Measurements from ENCODE around the gene ATXN1.
A peak's percentile ranks its signal among the peaks of the same experiment; 100 is the strongest.

The ATXN1 gene

GRCh38 chr6:16783952-16784565 is 22.8 kb upstream of the ATXN1 start:
- Histone ChIP-seq H3K4me3 (no peak overlapping the region), H3K4me1 (no peaks in the 10 kb centered on the region), H3K9ac (no peak overlapping the region), H3K27ac (no peak overlapping the region), H3K4me2 (no peak overlapping the region), H3K36me3 (no peaks in the 10 kb centered on the region), H3K27me3 (no peaks in the 10 kb centered on the region), H3K9me3 (peaks cover 5% of the 10 kb centered on the region; the same call in 1 of the 2 replicates), H4K20me1 (no peaks in the 10 kb centered on the region)
- TF ChIP-seq Cebpa-rat (IDR thresholded peaks at IDR 0.05): no peak

GRCh38 chr6:16783509-16783908 is 22.2 kb upstream of the ATXN1 start:
- Histone ChIP-seq H3K27me3 (no peaks in the 10 kb centered on the region), H3K9me3 (peaks cover 5% of the 10 kb centered on the region; the same call in 1 of the 2 replicates), H3K9ac (no peak overlapping the region), H3K4me1 (no peaks in the 10 kb centered on the region), H4K20me1 (no peaks in the 10 kb centered on the region), H3K4me2 (no peak overlapping the region), H3K36me3 (no peaks in the 10 kb centered on the region), H3K27ac (no peak overlapping the region), H3K4me3 (no peak overlapping the region)
- no peak for TF ChIP-seq Cebpa-rat (IDR thresholded peaks at IDR 0.05)

GRCh38 chr6:16782278-16782677 is 21.0 kb upstream of the ATXN1 start:
- TF ChIP-seq Cebpa-rat (IDR thresholded peaks at IDR 0.05): no peak
- Histone ChIP-seq H3K36me3 (no peaks in the 10 kb centered on the region), H3K4me3 (no peak overlapping the region), H3K9ac (no peak overlapping the region), H3K27ac (no peak overlapping the region), H3K9me3 (peaks cover 5% of the 10 kb centered on the region; the same call in 1 of the 2 replicates), H3K27me3 (no peaks in the 10 kb centered on the region), H4K20me1 (no peaks in the 10 kb centered on the region), H3K4me2 (no peak overlapping the region), H3K4me1 (no peaks in the 10 kb centered on the region)

- no peak overlapping the region for H3K9ac ChIP-seq
- no peak for TF ChIP-seq Cebpa-rat (IDR thresholded peaks at IDR 0.05)
- no peak overlapping the region for H3K4me3 ChIP-seq
- no peaks in the 10 kb centered on the region for H3K36me3 ChIP-seq
- H3K27me3 ChIP-seq: no peaks in the 10 kb centered on the region
- H4K20me1 ChIP-seq: no peaks in the 10 kb centered on the region
- H3K4me1 ChIP-seq: no peaks in the 10 kb centered on the region
- H3K27ac ChIP-seq: no peak overlapping the region
- peaks cover 5% of the 10 kb centered on the region; the same call in 1 of the 2 replicates for H3K9me3 ChIP-seq
- H3K4me2 ChIP-seq: no peak overlapping the region
These were observed 20.3 kb upstream of the ATXN1 start for GRCh38 chr6:16781348-16782169.

- TF ChIP-seq Cebpa-rat (IDR thresholded peaks at IDR 0.05): no peak
- no peaks in the 10 kb centered on the region for H4K20me1 ChIP-seq
- no peaks in the 10 kb centered on the region for H3K36me3 ChIP-seq
- H3K27ac ChIP-seq: no peak overlapping the region
- H3K4me2 ChIP-seq: no peak overlapping the region
- H3K9ac ChIP-seq: no peak overlapping the region
- H3K9me3 ChIP-seq: no peaks in the 10 kb centered on the region
- H3K4me1 ChIP-seq: peaks cover 3% of the 10 kb centered on the region
- no peak overlapping the region for H3K4me3 ChIP-seq
- no peaks in the 10 kb centered on the region for H3K27me3 ChIP-seq
These were observed 17.3 kb upstream of the ATXN1 start for GRCh38 chr6:16778521-16778920.

GRCh38 chr6:16777794-16778193 is 16.5 kb upstream of the ATXN1 start:
- no peaks in the 10 kb centered on the region for H3K36me3 ChIP-seq
- peaks cover 10% of the 10 kb centered on the region for H3K4me1 ChIP-seq
- no peaks in the 10 kb centered on the region for H3K9me3 ChIP-seq
- H3K27me3 ChIP-seq: no peaks in the 10 kb centered on the region
- H4K20me1 ChIP-seq: no peaks in the 10 kb centered on the region
- H3K4me2 ChIP-seq: no peak overlapping the region
- no peak for TF ChIP-seq Cebpa-rat (IDR thresholded peaks at IDR 0.05)
- H3K4me3 ChIP-seq: no peak overlapping the region
- H3K27ac ChIP-seq: no peak overlapping the region
- H3K9ac ChIP-seq: no peak overlapping the region

GRCh38 chr6:16776394-16777017 is 15.2 kb upstream of the ATXN1 start:
- no peak overlapping the region for H3K27ac ChIP-seq
- no peaks in the 10 kb centered on the region for H3K36me3 ChIP-seq
- H3K9ac ChIP-seq: no peak overlapping the region
- H4K20me1 ChIP-seq: no peaks in the 10 kb centered on the region
- no peaks in the 10 kb centered on the region for H3K27me3 ChIP-seq
- H3K4me1 ChIP-seq: peaks cover 12% of the 10 kb centered on the region
- no peak overlapping the region for H3K4me2 ChIP-seq
- no peak for TF ChIP-seq Cebpa-rat (IDR thresholded peaks at IDR 0.05)
- H3K4me3 ChIP-seq: no peak overlapping the region
- H3K9me3 ChIP-seq: no peaks in the 10 kb centered on the region

GRCh38 chr6:16774437-16774836 is 13.2 kb upstream of the ATXN1 start:
- no peaks in the 10 kb centered on the region for H3K36me3 ChIP-seq
- H3K9ac ChIP-seq: no peak overlapping the region
- no peak overlapping the region for H3K4me2 ChIP-seq
- no peaks in the 10 kb centered on the region for H4K20me1 ChIP-seq
- H3K4me1 ChIP-seq: peaks cover 13% of the 10 kb centered on the region
- no peaks in the 10 kb centered on the region for H3K27me3 ChIP-seq
- H3K4me3 ChIP-seq: no peak overlapping the region
- TF ChIP-seq Cebpa-rat (IDR thresholded peaks at IDR 0.05): no peak
- H3K27ac ChIP-seq: no peak overlapping the region
- H3K9me3 ChIP-seq: no peaks in the 10 kb centered on the region

GRCh38 chr6:16773362-16773761 is 12.1 kb upstream of the ATXN1 start:
- Histone ChIP-seq H3K9ac (no peak overlapping the region), H3K4me3 (no peak overlapping the region), H3K27ac (no peak overlapping the region), H4K20me1 (no peaks in the 10 kb centered on the region), H3K36me3 (no peaks in the 10 kb centered on the region), H3K27me3 (no peaks in the 10 kb centered on the region), H3K4me2 (peak overlapping the region; percentile 46), H3K9me3 (no peaks in the 10 kb centered on the region), H3K4me1 (peaks cover 21% of the 10 kb centered on the region)
- no peak for TF ChIP-seq Cebpa-rat (IDR thresholded peaks at IDR 0.05)

Measured in BLaER1 (cell line).